ENCODE results near the gene GREB1L.

The GREB1L gene

DNA sequence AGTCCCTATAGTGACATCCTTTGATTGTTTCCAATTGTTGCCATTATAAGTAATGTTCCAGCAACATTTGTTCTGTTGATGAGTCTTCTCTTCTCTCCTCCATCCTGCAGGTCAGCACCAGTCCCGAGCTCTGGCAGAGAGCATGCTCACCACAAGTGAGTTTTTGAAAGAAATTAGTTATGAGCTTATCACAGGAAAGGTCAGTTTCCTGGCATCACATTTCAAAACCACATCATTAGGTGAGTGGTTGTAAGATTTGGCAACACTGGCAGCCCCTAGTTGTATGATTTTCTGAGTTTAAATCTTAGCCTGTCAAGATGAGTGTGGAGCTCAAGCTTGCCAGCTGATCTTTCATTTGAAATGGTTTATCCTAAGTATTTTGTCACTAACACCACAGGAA lies 208.9 kb downstream of the GREB1L start:
- no peak for FAIRE-seq
- DNase-seq (ENCODE audit: insufficient read length, low spot score): no peak
- TF ChIP-seq, protein P1, sequence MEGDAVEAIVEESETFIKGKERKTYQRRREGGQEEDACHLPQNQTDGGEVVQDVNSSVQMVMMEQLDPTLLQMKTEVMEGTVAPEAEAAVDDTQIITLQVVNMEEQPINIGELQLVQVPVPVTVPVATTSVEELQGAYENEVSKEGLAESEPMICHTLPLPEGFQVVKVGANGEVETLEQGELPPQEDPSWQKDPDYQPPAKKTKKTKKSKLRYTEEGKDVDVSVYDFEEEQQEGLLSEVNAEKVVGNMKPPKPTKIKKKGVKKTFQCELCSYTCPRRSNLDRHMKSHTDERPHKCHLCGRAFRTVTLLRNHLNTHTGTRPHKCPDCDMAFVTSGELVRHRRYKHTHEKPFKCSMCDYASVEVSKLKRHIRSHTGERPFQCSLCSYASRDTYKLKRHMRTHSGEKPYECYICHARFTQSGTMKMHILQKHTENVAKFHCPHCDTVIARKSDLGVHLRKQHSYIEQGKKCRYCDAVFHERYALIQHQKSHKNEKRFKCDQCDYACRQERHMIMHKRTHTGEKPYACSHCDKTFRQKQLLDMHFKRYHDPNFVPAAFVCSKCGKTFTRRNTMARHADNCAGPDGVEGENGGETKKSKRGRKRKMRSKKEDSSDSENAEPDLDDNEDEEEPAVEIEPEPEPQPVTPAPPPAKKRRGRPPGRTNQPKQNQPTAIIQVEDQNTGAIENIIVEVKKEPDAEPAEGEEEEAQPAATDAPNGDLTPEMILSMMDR (IDR thresholded peaks at IDR 0.05; ENCODE audit: insufficient read depth, missing control alignments): no peak

DNA sequence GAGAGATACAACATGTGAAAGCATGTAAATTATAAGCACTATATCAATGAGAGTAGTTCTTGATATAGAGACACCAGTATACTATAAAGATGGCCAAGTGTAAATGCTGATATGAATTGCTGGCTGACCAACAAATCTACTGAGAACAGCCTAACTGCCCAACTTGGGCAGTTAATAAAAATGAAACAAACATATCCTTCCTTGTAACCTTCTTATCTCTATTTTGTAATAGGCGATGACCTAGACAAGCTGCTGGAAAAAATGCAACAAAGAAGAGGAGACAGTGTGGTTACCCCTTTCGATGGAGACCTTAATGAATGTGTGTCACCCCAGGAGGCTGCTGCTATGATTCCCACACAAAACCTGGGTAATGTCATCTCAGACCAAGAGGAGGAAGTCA lies 209.8 kb downstream of the GREB1L start:
- TF ChIP-seq, protein P1 (IDR thresholded peaks at IDR 0.05; ENCODE audit: insufficient read depth, missing control alignments): no peak
- DNase-seq (ENCODE audit: insufficient read length, low spot score) (no peak), FAIRE-seq (no peak)

DNA sequence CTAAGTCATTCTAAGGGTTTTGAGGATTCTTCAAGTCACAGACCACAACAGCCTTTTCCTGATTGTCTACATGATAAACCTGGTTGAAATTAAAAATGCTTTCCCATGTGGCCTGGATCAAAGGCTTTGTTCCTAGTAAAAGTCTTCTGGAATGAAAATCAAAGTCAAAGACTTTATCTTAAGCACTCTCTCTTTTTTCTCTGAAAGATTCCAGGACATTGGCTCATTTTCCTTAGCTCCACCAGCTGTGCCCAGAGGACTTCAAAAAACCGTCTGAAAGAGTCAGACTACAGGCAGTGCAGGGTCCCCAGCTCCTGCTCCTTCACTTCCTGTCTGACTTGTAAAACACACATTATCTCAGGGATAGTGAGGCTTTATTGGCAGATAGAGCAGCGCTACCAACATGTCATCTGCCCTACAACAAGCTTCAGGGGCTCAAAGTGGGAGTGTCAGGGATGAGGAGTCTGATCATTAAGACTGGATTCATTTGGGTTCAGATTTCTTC lies 210.3 kb downstream of the GREB1L start:
- DNase-seq (ENCODE audit: insufficient read length, low spot score) (no peak), FAIRE-seq (no peak)
- TF ChIP-seq, protein P1 (IDR thresholded peaks at IDR 0.05; ENCODE audit: insufficient read depth, missing control alignments): no peak

DNA sequence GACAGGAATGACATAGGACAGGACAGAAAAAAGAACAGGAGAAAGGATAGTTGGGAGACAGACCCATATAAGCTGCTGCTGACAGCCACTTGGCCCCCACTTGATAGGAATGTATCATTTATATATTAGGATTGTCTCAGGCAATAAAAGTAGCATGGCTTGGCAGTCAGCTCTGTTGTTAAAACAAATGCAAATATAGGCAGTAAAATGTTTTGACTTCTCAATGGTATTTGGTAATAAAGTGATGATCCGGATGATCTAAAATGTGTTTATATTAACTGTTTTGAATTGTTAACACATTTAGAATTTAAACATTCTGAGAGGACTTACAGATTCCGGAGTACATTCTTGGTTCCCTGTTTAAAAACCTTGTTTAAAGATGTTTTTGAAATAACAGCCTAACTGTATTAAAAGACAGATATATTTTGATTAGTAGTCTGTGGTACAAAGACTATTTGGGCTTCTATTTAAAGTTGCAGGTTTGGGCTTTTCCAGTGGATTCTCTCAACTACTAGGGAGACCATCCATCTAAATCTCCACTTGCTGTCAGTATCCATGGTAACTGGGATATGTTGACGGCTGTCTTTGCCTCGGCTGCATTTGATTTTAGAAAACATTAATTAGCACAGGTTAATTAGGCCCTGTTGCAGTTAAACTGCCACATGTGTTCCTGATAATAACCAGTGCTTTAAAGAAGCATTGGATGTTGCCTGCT lies 210.9 kb downstream of the GREB1L start:
- TF ChIP-seq, protein P1 (IDR thresholded peaks at IDR 0.05; ENCODE audit: insufficient read depth, missing control alignments): no peak
- FAIRE-seq (peak; percentile 53), DNase-seq (ENCODE audit: insufficient read length, low spot score) (no peak)

DNA sequence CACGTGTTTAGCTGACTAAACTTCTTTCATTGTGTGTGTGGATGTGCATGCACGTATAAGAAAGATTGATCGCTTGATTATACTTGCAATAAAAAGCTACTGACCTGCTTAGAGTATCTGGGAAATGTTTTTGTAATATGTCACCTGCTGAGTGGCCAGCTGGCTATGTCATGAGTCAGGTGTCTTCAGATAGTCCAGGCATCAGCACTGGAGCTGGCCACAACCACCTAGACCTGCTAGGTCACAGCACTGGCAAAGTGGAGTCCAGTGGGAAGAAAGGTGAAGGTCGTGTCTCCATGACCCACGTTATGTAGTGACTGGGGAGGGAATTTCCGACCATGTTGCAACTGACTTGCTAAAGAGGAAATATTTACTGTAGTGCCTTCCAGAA lies 211.5 kb downstream of the GREB1L start:
- DNase-seq (ENCODE audit: insufficient read length, low spot score): no peak
- FAIRE-seq: no peak
- TF ChIP-seq, protein P1 (IDR thresholded peaks at IDR 0.05; ENCODE audit: insufficient read depth, missing control alignments): no peak

DNA sequence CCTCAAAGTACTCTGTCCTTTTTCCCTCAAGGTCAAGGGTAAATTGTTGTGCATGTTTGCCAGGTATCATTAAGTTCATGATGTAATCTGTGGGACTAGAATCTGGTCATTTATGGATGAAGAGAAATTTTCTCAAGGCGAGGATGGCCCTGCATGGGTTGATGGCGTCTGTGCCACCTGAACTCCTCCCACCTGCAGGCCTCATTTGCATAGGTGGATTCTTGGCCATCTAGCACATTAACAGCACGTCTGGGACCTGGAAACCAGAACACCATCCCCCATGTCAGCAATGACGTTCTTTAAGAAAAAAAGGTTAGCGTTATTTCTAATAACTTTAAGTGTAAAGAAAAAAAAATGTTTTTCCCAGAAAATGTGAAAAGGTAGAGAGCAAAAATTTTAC lies 212.7 kb downstream of the GREB1L start:
- no peak for DNase-seq (ENCODE audit: insufficient read length, low spot score)
- TF ChIP-seq, protein P1 (IDR thresholded peaks at IDR 0.05; ENCODE audit: insufficient read depth, missing control alignments): no peak
- no peak for FAIRE-seq

DNA sequence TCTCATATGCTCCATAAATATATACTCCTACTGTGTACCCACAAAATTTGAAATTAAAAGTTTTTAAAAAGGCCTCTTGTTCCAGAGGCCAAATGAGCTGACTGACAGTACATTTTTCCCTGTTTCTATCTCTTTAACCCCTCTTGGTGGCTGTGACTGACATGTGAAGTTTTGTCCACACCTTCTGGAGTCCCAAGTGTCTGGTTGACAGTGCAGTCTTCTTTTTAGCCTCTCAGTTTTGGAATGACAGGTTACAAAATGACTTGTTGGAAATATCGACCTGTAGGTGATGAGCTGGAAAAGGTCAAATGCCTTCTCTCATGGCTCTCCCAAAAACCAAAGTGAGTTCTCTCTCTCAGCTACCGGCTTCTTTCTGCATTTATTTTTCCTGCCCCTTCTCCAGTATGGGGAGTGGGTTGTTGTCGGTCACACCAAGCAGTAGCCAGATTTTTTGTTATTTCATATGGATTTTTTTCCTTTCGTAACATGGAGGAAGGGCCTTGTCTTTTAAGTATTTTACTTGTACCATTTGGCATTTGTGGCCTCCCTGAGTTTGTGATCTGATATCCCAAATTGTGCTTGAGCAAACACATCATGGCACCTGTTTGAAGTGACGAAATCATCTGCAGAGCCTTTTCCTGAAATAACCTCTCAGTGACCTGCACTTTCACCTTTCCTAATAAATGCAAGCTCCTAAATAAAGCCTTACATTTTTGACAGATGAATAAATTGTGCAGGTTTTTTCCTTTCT lies 214.6 kb downstream of the GREB1L start:
- DNase-seq (ENCODE audit: insufficient read length, low spot score) (no peak), FAIRE-seq (no peak)
- TF ChIP-seq, protein P1 (IDR thresholded peaks at IDR 0.05; ENCODE audit: insufficient read depth, missing control alignments): no peak

Data from D721Med (cell line).